Medulla oblongata (tissue), 1 donor: ENCODE data around the gene SLC13A4.
"Not testable (repeated sequence)": the region's sequence is repeated elsewhere in the genome, so short reads cannot be mapped to it uniquely, and the experiment has no call there.

ENCODE experiments used
- DNase-seq: peaks from one replicate; pipeline ENCODE4 v3.0.0-alpha.2; 2015; ENCODE audit errors: extremely low spot score

The SLC13A4 gene

DNA sequence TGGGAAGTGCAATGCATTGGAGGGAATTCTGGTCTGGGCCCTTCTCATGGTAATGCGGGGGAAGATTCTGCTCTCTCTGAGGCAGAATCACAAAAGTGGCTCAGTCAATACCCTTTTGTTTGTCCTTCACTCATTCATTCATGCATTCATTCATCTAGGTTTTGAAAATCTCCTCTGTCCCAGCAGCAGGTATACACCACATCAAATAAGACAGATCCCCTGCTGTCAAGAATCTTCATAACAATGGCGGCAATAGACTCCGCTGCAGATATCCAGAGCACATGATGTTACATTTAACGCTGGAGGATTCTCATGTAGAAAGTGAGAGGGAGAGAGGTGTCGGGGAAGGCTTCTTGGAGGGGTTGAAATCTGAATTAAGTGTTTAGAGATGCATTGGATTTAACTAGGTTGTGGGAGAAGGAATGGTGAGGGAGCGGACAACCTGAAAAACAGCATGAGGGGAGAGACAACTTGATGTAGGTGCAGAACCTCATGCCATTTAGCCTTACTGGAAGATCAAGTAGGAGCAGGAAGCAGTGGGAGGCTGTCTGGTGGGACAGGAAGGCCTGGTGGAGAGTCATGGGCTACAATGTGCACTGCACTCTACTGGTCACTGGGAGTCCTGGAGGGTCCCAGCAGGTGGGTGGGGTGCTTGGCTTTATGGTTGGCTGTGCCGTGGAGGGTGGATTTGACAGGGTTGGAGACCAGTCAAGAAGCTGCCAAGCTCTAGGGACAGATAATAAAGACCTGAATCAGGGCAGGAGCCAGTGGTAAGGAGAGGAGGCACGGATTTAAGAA is 25.8 kb upstream of the SLC13A4 start:
- DNase-seq, result no peak

DNA sequence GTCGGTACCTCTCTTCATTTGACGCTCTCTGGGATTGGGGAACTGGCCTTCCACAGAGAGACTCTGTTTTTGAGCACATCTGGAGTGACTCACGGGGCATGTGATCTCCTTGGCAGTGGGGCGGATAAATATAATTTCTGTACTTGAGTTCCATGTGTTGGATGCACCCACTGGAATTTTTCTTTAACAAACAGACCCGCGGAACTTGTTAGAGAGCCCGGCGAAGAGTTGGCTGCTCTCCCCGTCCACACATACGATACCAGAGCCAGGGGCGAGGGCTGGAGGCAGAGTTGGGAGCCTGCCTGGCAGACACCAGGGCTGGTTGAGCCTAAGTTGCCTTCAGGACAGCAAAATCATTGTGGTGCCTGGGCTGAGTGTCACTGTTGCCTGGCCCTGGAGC is 20.8 kb upstream of the SLC13A4 start, which contains the start of gene FAM180A:
TSS of gene FAM180A (minus strand) at position 44 of the 400 bp plus-strand sequence. CDS start 233 bp downstream, outside the sequence.
- no peak for DNase-seq

DNA sequence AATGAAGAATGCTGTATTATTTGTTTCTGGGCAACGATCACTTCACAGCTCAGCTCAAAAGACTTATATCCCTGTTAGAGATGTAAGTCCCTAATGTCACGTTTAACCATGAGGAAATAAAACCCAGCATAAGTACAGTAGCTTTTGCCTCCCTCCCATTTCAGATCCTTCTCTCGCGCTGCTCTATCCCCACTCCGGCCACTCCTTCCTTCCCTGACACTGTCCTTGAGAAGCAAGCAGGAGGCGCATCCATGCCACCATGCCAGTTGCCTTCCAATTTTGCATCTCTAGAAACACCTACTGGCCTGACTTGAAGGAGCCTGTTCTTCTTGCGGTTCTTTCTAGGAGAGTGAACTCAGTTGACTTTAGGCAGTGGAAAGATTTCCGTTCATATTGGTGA is 19.4 kb upstream of the SLC13A4 start:
- no peak for DNase-seq

GRCh38 chr7:135745703-135746312 is 17.8 kb upstream of the SLC13A4 start:
- no peak for DNase-seq

DNA sequence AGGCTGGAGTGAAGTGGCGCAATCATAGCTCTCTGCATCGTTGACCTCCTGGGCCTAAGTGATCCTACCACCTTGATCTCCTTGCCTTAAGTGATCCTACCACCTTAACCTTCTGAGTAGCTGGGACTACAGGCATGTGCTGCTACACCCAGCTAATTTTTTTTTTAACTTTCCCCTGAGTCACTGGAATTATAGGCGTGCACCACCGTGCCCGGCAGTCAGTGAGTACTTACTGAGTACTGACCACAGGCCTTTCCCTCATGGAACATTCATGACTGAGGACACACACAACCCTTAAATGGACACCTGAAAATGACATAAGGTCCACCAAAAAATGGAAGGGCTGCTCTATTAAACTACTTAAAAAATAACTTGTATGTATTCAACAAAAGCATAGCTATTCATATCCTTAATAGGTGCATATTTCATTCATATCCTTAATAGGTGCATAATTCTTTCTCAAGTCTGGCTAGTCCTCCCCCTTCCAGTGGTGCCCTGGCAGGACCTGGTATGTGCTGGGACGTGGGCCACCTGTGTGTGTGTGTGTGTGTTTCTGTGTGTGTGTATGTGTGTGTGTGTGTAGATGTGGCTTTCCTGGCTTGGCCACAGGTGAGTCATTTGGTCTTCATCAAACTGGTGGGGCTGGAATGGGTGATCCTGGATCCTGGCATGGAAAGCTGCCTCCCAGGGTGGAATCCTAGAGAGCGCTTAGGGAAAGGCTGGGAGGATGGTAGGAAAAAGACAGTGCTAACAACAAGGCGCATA is 17.1 kb upstream of the SLC13A4 start:
- no peak for DNase-seq

- no peak for DNase-seq
Measured at GRCh38 chr7:135743907-135744731, 16.1 kb upstream of the SLC13A4 start.

GRCh38 chr7:135742371-135742770 is 14.4 kb upstream of the SLC13A4 start:
- DNase-seq, result no peak

GRCh38 chr7:135741905-135742304 is 13.9 kb upstream of the SLC13A4 start:
- DNase-seq, result no peak

- DNase-seq, result no peak
Measured at GRCh38 chr7:135740889-135741288, 12.9 kb upstream of the SLC13A4 start.

GRCh38 chr7:135737306-135737647 is 9.3 kb upstream of the SLC13A4 start:
- DNase-seq, result not testable (repeated sequence)

GRCh38 chr7:135736586-135737305 is 8.8 kb upstream of the SLC13A4 start:
- no peak for DNase-seq

- DNase-seq, result no peak
Measured at GRCh38 chr7:135734343-135734689, 6.3 kb upstream of the SLC13A4 start.

GRCh38 chr7:135733603-135734342 is 5.8 kb upstream of the SLC13A4 start:
- DNase-seq, result no peak

- no peak for DNase-seq
Measured at GRCh38 chr7:135731131-135731530, 3.1 kb upstream of the SLC13A4 start.

GRCh38 chr7:135729230-135729629 is 1.2 kb upstream of the SLC13A4 start:
- no peak for DNase-seq

DNA sequence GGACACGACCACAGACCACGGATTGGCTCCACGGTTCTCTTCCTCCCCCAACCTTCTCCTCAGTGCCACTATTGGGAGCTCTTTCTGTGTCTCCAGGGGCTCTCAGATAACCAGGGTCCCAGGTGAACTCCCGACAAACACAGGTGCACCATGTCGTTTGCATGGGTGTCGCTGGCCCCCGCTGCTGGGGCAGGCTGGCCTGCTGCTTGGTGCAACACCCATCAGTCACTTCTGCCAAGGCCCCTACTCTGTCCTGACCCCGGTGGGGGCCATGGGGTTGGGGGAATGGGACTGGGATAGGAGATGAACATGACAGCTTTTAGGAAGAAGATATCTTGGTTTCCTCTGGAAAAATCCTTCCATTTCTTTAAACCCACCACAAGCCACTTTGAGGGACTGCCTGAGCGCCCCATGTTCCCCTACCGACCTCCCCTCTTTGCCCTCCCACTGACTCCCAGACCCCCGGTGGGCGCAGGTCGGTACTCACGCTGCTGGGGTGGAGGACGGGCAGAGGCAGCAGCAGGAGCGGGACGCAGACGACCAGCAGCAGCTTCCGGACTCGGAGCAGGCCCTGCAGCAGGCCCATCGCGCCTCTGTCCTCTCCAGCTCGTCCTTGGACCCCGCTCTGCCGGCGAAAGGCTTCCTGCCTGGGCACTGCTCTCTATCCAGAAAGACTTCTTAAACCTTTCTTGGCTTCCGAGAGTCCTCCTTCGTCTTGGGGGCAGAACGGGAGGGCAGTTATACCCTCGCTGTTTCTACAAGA is 894 bp downstream of the SLC13A4 start:
- no peak for DNase-seq

GRCh38 chr7:135726276-135726788 is 1.7 kb downstream of the SLC13A4 start:
- no peak for DNase-seq

DNA sequence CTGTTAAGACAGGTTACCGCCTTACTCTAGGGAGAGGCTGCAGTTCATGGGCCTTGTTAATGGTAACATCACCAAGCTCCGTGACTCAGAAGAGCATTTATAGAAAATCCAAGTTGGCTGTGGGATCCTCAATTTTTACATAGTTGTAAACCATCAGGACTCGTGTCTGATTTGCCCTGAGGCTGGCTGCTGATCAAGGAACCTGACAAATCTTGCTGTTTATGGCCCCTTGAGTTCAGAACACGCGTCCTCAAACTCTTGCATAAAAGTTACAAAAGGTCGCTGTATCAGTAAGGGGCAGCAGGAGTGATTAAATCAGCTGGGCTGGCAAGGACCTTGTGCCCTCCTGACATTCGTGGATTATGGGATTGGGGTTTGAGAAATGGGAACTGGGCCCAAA is 4.6 kb downstream of the SLC13A4 start:
- no peak for DNase-seq

DNA sequence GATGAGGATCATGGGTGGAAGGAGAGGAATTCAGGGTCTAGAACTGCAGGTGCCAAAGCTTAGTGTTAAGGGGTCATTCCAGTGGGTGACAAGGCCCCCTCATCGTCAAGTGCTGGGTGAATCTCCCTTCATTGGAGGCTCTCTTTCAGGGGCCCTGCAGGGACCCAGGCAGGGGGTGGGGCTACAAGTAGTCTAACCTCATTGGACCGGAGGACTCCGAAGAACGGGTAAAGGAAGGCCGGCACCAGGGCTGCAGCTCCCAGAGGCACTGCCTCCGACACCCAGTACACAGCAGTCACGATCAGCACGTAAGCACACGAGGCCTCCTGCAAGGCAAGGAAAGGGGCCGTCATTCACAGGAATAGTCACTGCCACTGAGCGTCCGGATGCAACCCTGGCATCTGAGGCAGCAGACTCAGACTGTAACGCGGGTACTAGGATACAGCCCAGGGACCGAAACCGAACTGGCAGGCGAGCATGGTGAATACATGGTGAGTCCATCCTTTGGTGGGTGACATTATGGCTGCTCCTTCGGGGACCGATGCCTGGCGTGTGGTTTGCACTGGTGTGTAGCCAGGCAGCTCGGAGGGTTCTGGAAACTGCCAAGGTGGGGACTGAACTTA is 6.7 kb downstream of the SLC13A4 start:
- DNase-seq, result no peak
